GM18526 (cell line): ENCODE data around the gene GALNT9.

Experiments used
- POLR2A ChIP-seq: IDR thresholded peaks from 3 replicates; pipeline ENCODE4 v1.6.1; 2011; ENCODE audit not compliant: insufficient read length; ENCODE audit errors: extremely low read depth

Gene GALNT9

GRCh38 chr12:132202929-132203721, 126.3 kb downstream of the GALNT9 start:
- no peak for TF ChIP-seq POLR2A

- TF ChIP-seq POLR2A = no peak
These were observed 127.8 kb downstream of the GALNT9 start for GRCh38 chr12:132201391-132202120.

- TF ChIP-seq POLR2A = no peak
These were observed 128.6 kb downstream of the GALNT9 start for GRCh38 chr12:132200800-132201199.

GRCh38 chr12:132199526-132200319, 129.7 kb downstream of the GALNT9 start:
- no peak for TF ChIP-seq POLR2A

- TF ChIP-seq POLR2A = no peak
These were observed 130.3 kb downstream of the GALNT9 start for GRCh38 chr12:132199101-132199500.

- no peak for TF ChIP-seq POLR2A
These were observed 131.6 kb downstream of the GALNT9 start for GRCh38 chr12:132197581-132198354.

- no peak for TF ChIP-seq POLR2A
These were observed 132.5 kb downstream of the GALNT9 start for GRCh38 chr12:132196873-132197390.

- no peak for TF ChIP-seq POLR2A
These were observed 133.1 kb downstream of the GALNT9 start for GRCh38 chr12:132196038-132196872.

- no peak for TF ChIP-seq POLR2A
These were observed 134.8 kb downstream of the GALNT9 start for GRCh38 chr12:132194556-132194955.

- TF ChIP-seq POLR2A = no peak
These were observed 135.3 kb downstream of the GALNT9 start for GRCh38 chr12:132194056-132194455.

- TF ChIP-seq POLR2A = no peak
These were observed 137.5 kb downstream of the GALNT9 start for GRCh38 chr12:132191715-132192553.

- TF ChIP-seq POLR2A = no peak
These were observed 138.4 kb downstream of the GALNT9 start for GRCh38 chr12:132190834-132191500.
